ENCODE results near the gene SPTBN2. TPM values are rescaled to one million over a fixed set of nuclear protein-coding genes. Genes with fewer than 3 reads are reported as not detected.
A peak's percentile ranks its signal among the peaks of the same experiment; 100 is the strongest.

SPTBN2 gene
- total and polyA plus RNA-seq, 2 donors from 2014 or later, result 64.9 to 69.8 TPM

GRCh38 chr11:66721939-66722338, 7.1 kb downstream of the SPTBN2 start:
- TF ChIP-seq, protein P1, sequence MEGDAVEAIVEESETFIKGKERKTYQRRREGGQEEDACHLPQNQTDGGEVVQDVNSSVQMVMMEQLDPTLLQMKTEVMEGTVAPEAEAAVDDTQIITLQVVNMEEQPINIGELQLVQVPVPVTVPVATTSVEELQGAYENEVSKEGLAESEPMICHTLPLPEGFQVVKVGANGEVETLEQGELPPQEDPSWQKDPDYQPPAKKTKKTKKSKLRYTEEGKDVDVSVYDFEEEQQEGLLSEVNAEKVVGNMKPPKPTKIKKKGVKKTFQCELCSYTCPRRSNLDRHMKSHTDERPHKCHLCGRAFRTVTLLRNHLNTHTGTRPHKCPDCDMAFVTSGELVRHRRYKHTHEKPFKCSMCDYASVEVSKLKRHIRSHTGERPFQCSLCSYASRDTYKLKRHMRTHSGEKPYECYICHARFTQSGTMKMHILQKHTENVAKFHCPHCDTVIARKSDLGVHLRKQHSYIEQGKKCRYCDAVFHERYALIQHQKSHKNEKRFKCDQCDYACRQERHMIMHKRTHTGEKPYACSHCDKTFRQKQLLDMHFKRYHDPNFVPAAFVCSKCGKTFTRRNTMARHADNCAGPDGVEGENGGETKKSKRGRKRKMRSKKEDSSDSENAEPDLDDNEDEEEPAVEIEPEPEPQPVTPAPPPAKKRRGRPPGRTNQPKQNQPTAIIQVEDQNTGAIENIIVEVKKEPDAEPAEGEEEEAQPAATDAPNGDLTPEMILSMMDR (IDR thresholded peaks at IDR 0.05; ENCODE audit: borderline replicate concordance, extremely low read depth, insufficient read depth), result no peak
- peaks cover 0 to 34% (median 25%) of the 10 kb centered on the region in 3 donors for H3K4me1 ChIP-seq (ENCODE audit: control insufficient read depth in 2 of 3, insufficient read depth in 2 of 3, low read depth in 1 of 3, low read length in 3 of 3)
- no peak overlapping the region for H3K9ac ChIP-seq (ENCODE audit: low read length in 3 of 3)
- intact Hi-C loops (cut with DNase I), result no loop called here
- H3K27ac ChIP-seq (ENCODE audit: low read depth in 2 of 2, low read length in 2 of 2), result peak overlapping the region in 1 of 2 donors; percentile 50
- H3K9me3 ChIP-seq (ENCODE audit: control insufficient read depth in 2 of 3, insufficient read depth in 1 of 3, low read length in 3 of 3), result no peaks in the 10 kb centered on the region
- H3K36me3 ChIP-seq (ENCODE audit: control insufficient read depth in 2 of 3, insufficient read depth in 3 of 3, low read length in 3 of 3), result peaks cover 0 to 6% (median 2%) of the 10 kb centered on the region in 3 donors
- no peak for DNase-seq
- no peak overlapping the region for H3K4me3 ChIP-seq (ENCODE audit: low read length in 3 of 3)
- H3K27me3 ChIP-seq (ENCODE audit: control insufficient read depth, insufficient read depth, low read length), result no peaks in the 10 kb centered on the region
- no peak for FAIRE-seq

DNA sequence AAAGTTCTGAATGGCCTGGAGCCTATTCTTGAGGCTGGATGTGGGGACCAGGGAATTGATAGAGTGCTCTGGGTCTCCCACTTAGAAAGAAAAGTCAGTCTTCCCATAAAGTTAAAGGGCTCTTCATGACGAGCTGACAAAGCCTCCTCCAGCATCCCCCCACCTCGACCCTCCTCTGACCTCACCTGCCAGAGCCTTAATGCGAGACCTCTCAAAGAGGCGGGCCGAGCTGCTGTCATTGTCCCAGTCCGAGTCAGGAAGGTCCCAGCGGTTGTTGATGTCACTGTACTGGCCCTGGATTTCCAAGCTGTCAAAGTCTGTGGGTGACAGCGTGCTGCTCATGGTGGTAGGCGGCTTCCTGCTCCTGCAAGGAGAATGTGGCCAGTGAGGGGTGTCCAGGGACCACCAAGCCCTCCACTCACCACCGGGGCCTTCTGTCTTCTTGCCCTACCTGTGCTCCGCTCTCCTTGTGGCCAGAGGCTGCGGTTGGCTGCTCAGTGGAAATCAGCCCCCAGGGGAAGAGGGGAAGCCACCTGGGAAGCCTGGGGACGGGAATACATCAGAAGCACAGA, 8.0 kb downstream of the SPTBN2 start:
- intact Hi-C loops (cut with DNase I), result no loop called here
- peak overlapping the region; percentile 78 to 86 for H3K27ac ChIP-seq (ENCODE audit: low read depth in 2 of 2, low read length in 2 of 2)
- peaks cover 0 to 6% (median 2%) of the 10 kb centered on the region in 3 donors for H3K36me3 ChIP-seq (ENCODE audit: control insufficient read depth in 2 of 3, insufficient read depth in 3 of 3, low read length in 3 of 3)
- no peaks in the 10 kb centered on the region for H3K9me3 ChIP-seq (ENCODE audit: control insufficient read depth in 2 of 3, insufficient read depth in 1 of 3, low read length in 3 of 3)
- peak overlapping the region in 1 of 3 donors; percentile 46 for H3K9ac ChIP-seq (ENCODE audit: low read length in 3 of 3)
- H3K27me3 ChIP-seq (ENCODE audit: control insufficient read depth, insufficient read depth, low read length), result no peaks in the 10 kb centered on the region
- peak in 3 of 5 donors; percentile 12 to 56 (median 23) for DNase-seq
- FAIRE-seq, result no peak
- peaks cover 0 to 34% (median 23%) of the 10 kb centered on the region in 3 donors for H3K4me1 ChIP-seq (ENCODE audit: control insufficient read depth in 2 of 3, insufficient read depth in 2 of 3, low read depth in 1 of 3, low read length in 3 of 3)
- peak overlapping the region in 1 of 3 donors; percentile 29 for H3K4me3 ChIP-seq (ENCODE audit: low read length in 3 of 3)
- TF ChIP-seq, protein P1 (IDR thresholded peaks at IDR 0.05; ENCODE audit: borderline replicate concordance, extremely low read depth, insufficient read depth), result no peak

GRCh38 chr11:66720223-66720898, 8.7 kb downstream of the SPTBN2 start:
- Histone ChIP-seq H3K27ac (ENCODE audit: low read depth in 2 of 2, low read length in 2 of 2) (peak overlapping the region; percentile 78 to 86), H3K36me3 (ENCODE audit: control insufficient read depth in 2 of 3, insufficient read depth in 3 of 3, low read length in 3 of 3) (peaks cover 0 to 6% (median 2%) of the 10 kb centered on the region in 3 donors), H3K4me1 (ENCODE audit: control insufficient read depth in 2 of 3, insufficient read depth in 2 of 3, low read depth in 1 of 3, low read length in 3 of 3) (peaks cover 0 to 31% (median 23%) of the 10 kb centered on the region in 3 donors), H3K9ac (ENCODE audit: low read length in 3 of 3) (peak overlapping the region in 2 of 3 donors; percentile 46 to 63), H3K4me3 (ENCODE audit: low read length in 3 of 3) (peak overlapping the region in 2 of 3 donors; percentile 16 to 29), H3K9me3 (ENCODE audit: control insufficient read depth in 2 of 3, insufficient read depth in 1 of 3, low read length in 3 of 3) (no peaks in the 10 kb centered on the region), H3K27me3 (ENCODE audit: control insufficient read depth, insufficient read depth, low read length) (no peaks in the 10 kb centered on the region)
- TF ChIP-seq, protein P1 (IDR thresholded peaks at IDR 0.05; ENCODE audit: borderline replicate concordance, extremely low read depth, insufficient read depth), result no peak
- FAIRE-seq (no peak), DNase-seq (peak; percentile 92 to 94 (median 94))
- intact Hi-C loops (cut with DNase I), result no loop called here
